Neural cell (in vitro differentiated cells): ENCODE results near the gene EPOP.
"Not testable (repeated sequence)": the region's sequence is repeated elsewhere in the genome, so short reads cannot be mapped to it uniquely, and the experiment has no call there.

Experiments used
- EP300 ChIP-seq: fragments of 450-650 bp; conservative IDR thresholded peaks from 2 replicates; pipeline ENCODE4 v1.6.1; 2014; ENCODE audit warnings: antibody characterized with exemption, mild to moderate bottlenecking, moderate library complexity; ENCODE audit not compliant: poor library complexity, severe bottlenecking
- EZH2 ChIP-seq: fragments of 200-600, 300-800 bp; shearing (Covaris generic), sonication (generic); IDR thresholded peaks from 2 replicates; pipeline ENCODE4 v1.6.1; 2014; ENCODE audit warnings: antibody characterized with exemption, low read length, borderline replicate concordance, mild to moderate bottlenecking; ENCODE audit not compliant: insufficient read depth, poor library complexity, severe bottlenecking
- POLR2AphosphoS5 ChIP-seq: IDR thresholded peaks from 2 replicates; pipeline ENCODE4 v1.6.1; 2012
- TF ChIP-seq, protein P1 (sequence below): fragments of 450-650 bp; IDR thresholded peaks from 2 replicates; pipeline ENCODE4 v1.5.1; 2014; ENCODE audit warnings: antibody characterized with exemption, mild to moderate bottlenecking, moderate library complexity; ENCODE audit not compliant: poor library complexity, severe bottlenecking
- TF ChIP-seq, protein P2 (sequence below): IDR thresholded peaks from 2 replicates; pipeline ENCODE4 v1.6.1; 2012; ENCODE audit warnings: borderline replicate concordance

DNA sequence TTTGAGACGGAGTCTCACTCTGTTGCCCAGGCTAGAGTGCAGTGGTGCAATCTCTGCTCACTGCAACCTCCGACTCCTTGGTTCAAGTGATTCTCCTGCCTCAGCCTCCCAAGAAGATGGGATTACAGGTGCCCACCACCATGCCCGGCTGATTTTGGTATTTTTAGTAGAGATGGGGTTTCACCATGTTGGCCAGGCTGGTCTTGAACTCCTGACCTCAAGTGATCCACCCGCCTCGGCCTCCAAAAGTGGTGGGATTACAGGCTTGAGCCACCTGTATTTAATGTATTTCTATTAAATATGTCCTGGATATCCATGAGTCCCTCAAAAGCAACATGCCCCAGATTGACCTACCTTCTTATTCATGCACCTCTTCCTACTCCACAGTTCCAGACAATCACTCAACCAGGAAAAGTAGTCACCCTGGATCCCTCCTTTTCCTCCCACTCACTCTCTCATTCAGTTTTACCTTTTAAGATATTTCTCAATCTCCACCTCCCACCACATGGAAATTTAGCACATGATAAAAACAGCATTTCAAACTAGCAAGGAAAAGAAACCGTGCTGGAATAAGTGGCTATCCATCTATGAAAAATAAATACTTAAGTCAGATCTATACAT lies 48.0 kb downstream of the EPOP start:
- TF ChIP-seq, protein P1, sequence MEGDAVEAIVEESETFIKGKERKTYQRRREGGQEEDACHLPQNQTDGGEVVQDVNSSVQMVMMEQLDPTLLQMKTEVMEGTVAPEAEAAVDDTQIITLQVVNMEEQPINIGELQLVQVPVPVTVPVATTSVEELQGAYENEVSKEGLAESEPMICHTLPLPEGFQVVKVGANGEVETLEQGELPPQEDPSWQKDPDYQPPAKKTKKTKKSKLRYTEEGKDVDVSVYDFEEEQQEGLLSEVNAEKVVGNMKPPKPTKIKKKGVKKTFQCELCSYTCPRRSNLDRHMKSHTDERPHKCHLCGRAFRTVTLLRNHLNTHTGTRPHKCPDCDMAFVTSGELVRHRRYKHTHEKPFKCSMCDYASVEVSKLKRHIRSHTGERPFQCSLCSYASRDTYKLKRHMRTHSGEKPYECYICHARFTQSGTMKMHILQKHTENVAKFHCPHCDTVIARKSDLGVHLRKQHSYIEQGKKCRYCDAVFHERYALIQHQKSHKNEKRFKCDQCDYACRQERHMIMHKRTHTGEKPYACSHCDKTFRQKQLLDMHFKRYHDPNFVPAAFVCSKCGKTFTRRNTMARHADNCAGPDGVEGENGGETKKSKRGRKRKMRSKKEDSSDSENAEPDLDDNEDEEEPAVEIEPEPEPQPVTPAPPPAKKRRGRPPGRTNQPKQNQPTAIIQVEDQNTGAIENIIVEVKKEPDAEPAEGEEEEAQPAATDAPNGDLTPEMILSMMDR, result not testable (repeated sequence)
- not testable (repeated sequence) for TF ChIP-seq EZH2, POLR2AphosphoS5, EP300
- TF ChIP-seq, protein P2, sequence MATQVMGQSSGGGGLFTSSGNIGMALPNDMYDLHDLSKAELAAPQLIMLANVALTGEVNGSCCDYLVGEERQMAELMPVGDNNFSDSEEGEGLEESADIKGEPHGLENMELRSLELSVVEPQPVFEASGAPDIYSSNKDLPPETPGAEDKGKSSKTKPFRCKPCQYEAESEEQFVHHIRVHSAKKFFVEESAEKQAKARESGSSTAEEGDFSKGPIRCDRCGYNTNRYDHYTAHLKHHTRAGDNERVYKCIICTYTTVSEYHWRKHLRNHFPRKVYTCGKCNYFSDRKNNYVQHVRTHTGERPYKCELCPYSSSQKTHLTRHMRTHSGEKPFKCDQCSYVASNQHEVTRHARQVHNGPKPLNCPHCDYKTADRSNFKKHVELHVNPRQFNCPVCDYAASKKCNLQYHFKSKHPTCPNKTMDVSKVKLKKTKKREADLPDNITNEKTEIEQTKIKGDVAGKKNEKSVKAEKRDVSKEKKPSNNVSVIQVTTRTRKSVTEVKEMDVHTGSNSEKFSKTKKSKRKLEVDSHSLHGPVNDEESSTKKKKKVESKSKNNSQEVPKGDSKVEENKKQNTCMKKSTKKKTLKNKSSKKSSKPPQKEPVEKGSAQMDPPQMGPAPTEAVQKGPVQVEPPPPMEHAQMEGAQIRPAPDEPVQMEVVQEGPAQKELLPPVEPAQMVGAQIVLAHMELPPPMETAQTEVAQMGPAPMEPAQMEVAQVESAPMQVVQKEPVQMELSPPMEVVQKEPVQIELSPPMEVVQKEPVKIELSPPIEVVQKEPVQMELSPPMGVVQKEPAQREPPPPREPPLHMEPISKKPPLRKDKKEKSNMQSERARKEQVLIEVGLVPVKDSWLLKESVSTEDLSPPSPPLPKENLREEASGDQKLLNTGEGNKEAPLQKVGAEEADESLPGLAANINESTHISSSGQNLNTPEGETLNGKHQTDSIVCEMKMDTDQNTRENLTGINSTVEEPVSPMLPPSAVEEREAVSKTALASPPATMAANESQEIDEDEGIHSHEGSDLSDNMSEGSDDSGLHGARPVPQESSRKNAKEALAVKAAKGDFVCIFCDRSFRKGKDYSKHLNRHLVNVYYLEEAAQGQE, result not testable (repeated sequence)
